Neuronal stem cell (in vitro differentiated cells): ENCODE results near the gene LINC01488.
A peak's percentile ranks its signal among the peaks of the same experiment; 100 is the strongest.

Experiments used
- DNase-seq: peaks from one replicate; pipeline ENCODE4 v3.0.0-alpha.2; 2013; ENCODE audit warnings: low spot score
- H2AFZ ChIP-seq: one replicate; pipeline ENCODE4 v1.6.1; 2013; ENCODE audit warnings: mild to moderate bottlenecking, low read length, inconsistent platforms
- H2AK5ac ChIP-seq: 2 replicates; pipeline ENCODE4 v1.6.1; 2013; ENCODE audit warnings: low read depth, mild to moderate bottlenecking, inconsistent platforms, low read length, moderate library complexity, mixed read lengths
- H2BK120ac ChIP-seq: 2 replicates; pipeline ENCODE4 v1.6.1; 2013; ENCODE audit warnings: low read depth, mild to moderate bottlenecking, inconsistent platforms, low read length, moderate library complexity, mixed read lengths
- H2BK12ac ChIP-seq: one replicate; pipeline ENCODE4 v1.6.1; 2013; ENCODE audit warnings: low read length, inconsistent platforms
- H2BK15ac ChIP-seq: 2 replicates; pipeline ENCODE4 v1.6.1; 2013; ENCODE audit warnings: mild to moderate bottlenecking, low read length, inconsistent platforms, mixed read lengths
- H2BK5ac ChIP-seq: one replicate; pipeline ENCODE4 v1.6.1; 2013; ENCODE audit warnings: inconsistent platforms, mild to moderate bottlenecking, low read length, moderate library complexity
- H3K14ac ChIP-seq: one replicate; pipeline ENCODE4 v1.6.1; 2013; ENCODE audit warnings: low read length, inconsistent platforms
- H3K18ac ChIP-seq: 2 replicates; pipeline ENCODE4 v1.6.1; 2013; ENCODE audit warnings: low read length, inconsistent platforms
- H3K23ac ChIP-seq: 2 replicates; pipeline ENCODE4 v1.6.1; 2013; ENCODE audit warnings: low read depth, mild to moderate bottlenecking, mixed read lengths, low read length, inconsistent platforms; ENCODE audit not compliant: poor library complexity
- H3K27ac ChIP-seq: replicated peaks from 3 replicates; pipeline ENCODE4 v1.5.1; 2013; ENCODE audit warnings: low read length, inconsistent platforms
- H3K27me3 ChIP-seq, 3 experiments: 2 replicates each; pipeline ENCODE4 v1.6.1; 2013; ENCODE audit warnings: low read length in 3 of 3, mild to moderate bottlenecking in 2 of 3, inconsistent platforms in 1 of 3, low read depth in 1 of 3, mixed read lengths in 1 of 3, moderate library complexity in 1 of 3; ENCODE audit not compliant: control insufficient read depth in 3 of 3, insufficient read depth in 3 of 3
- H3K36me3 ChIP-seq, 2 donors: replicated peaks in 1 of 2; 2 replicates each; pipeline ENCODE4 v1.6.1; 2013; ENCODE audit warnings: low read length in 2 of 2; ENCODE audit not compliant: control insufficient read depth in 2 of 2, insufficient read depth in 2 of 2
- H3K4ac ChIP-seq: 2 replicates; pipeline ENCODE4 v1.6.1; 2013; ENCODE audit warnings: inconsistent platforms, mild to moderate bottlenecking, low read length, moderate library complexity
- H3K4me1 ChIP-seq, 2 donors: 1 replicate in 1 of 2; 2 replicates in 1 of 2; pipeline ENCODE4 v1.6.1; 2013; ENCODE audit warnings: low read length in 2 of 2, low read depth in 1 of 2; ENCODE audit not compliant: control insufficient read depth in 2 of 2, insufficient read depth in 1 of 2
- H3K4me2 ChIP-seq: one replicate; pipeline ENCODE4 v1.6.1; 2013; ENCODE audit warnings: mild to moderate bottlenecking, low read length, inconsistent platforms; ENCODE audit not compliant: insufficient read depth, poor library complexity, severe bottlenecking
- H3K4me3 ChIP-seq, 2 donors: 2 replicates each; pipeline ENCODE4 v1.5.1; 2013; ENCODE audit warnings: low read length in 2 of 2, mild to moderate bottlenecking in 2 of 2, inconsistent platforms in 1 of 2, moderate library complexity in 1 of 2
- H3K79me1 ChIP-seq: one replicate; pipeline ENCODE4 v1.6.1; 2013; ENCODE audit warnings: low read depth, mild to moderate bottlenecking, inconsistent platforms, low read length, moderate library complexity
- H3K9ac ChIP-seq: one replicate; pipeline ENCODE4 v1.6.1; 2013; ENCODE audit warnings: mild to moderate bottlenecking, low read depth, low read length, inconsistent platforms; ENCODE audit not compliant: poor library complexity
- H3K9me3 ChIP-seq, 2 donors: replicated peaks in 1 of 2; 2 replicates each; pipeline versions ENCODE3 to v1.6.1; 2013; ENCODE audit warnings: low read length in 2 of 2, mild to moderate bottlenecking in 2 of 2, inconsistent platforms in 1 of 2, low read depth in 1 of 2, mixed read lengths in 1 of 2, moderate library complexity in 1 of 2; ENCODE audit not compliant: control insufficient read depth in 2 of 2, insufficient read depth in 1 of 2
- H4K8ac ChIP-seq: one replicate; pipeline ENCODE4 v1.6.1; 2013; ENCODE audit warnings: low read depth, mild to moderate bottlenecking, inconsistent platforms, low read length, moderate library complexity
- H4K91ac ChIP-seq: one replicate; pipeline ENCODE4 v1.6.1; 2013; ENCODE audit warnings: low read length, low read depth, mild to moderate bottlenecking, inconsistent platforms; ENCODE audit not compliant: poor library complexity
- WGBS, 2 donors: extraction: QIAGEN DNeasy Blood & Tissue Kit; methylation state at CpG; one replicate each; pipeline ENCODE4 v1.1.7; 2013; ENCODE audit warnings: missing lambda C conversion rate in 2 of 2, mixed read lengths in 1 of 2; ENCODE audit not compliant: insufficient read length in 2 of 2, insufficient replicate concordance in 1 of 2; ENCODE audit errors: extremely low coverage in 2 of 2; 5-methylcytosine and 5-hydroxymethylcytosine counted together

LINC01488 gene

GRCh38 chr11:69537126-69537525 is 55.7 kb downstream of the LINC01488 start:
- DNase-seq, result no peak

GRCh38 chr11:69537855-69538640 is 56.6 kb downstream of the LINC01488 start:
- H2AK5ac ChIP-seq, result peak overlapping the region; percentile 60
- H2AFZ ChIP-seq, result no peak overlapping the region
- peak overlapping the region; percentile 60 for H3K18ac ChIP-seq
- H3K23ac ChIP-seq, result no peak overlapping the region
- H4K8ac ChIP-seq, result no peak overlapping the region
- H3K4ac ChIP-seq, result no peak overlapping the region
- no peak overlapping the region for H4K91ac ChIP-seq
- WGBS, 2 donors, result no CpG with 5 or more reads among the region's 12 CpGs
- H3K4me2 ChIP-seq, result no peak overlapping the region
- peaks cover 0 to 4% (median 2%) of the 10 kb centered on the region in 3 experiments for H3K27me3 ChIP-seq
- peak overlapping the region; percentile 34 for H2BK120ac ChIP-seq
- H3K9me3 ChIP-seq, result no peaks in the 10 kb centered on the region
- no peak overlapping the region for H3K9ac ChIP-seq
- no peak overlapping the region for H2BK5ac ChIP-seq
- no peak overlapping the region for H3K27ac ChIP-seq
- no peak for DNase-seq
- H3K4me3 ChIP-seq, result no peak overlapping the region
- H3K4me1 ChIP-seq, result peaks cover 0 to 4% of the 10 kb centered on the region in 2 donors
- no peaks in the 10 kb centered on the region for H3K36me3 ChIP-seq
- H2BK12ac ChIP-seq, result no peak overlapping the region
- H2BK15ac ChIP-seq, result no peak overlapping the region
- H3K14ac ChIP-seq, result no peak overlapping the region
- peaks cover 2% of the 10 kb centered on the region for H3K79me1 ChIP-seq

More at GRCh38 chr11:69537126-69537525, 55.7 kb downstream of the LINC01488 start:
- H3K9ac ChIP-seq, result no peak overlapping the region
- no peak overlapping the region for H2AK5ac ChIP-seq
- no peak overlapping the region for H3K4me2 ChIP-seq
- H3K4me1 ChIP-seq, result peaks cover 0 to 1% of the 10 kb centered on the region in 2 donors
- no peak overlapping the region for H2BK5ac ChIP-seq
- no peak overlapping the region for H2AFZ ChIP-seq
- peak overlapping the region; percentile 67 for H3K23ac ChIP-seq
- no peak overlapping the region for H4K91ac ChIP-seq
- no peak overlapping the region for H3K14ac ChIP-seq
- peaks cover 0 to 4% (median 0%) of the 10 kb centered on the region in 3 experiments for H3K27me3 ChIP-seq
- peak overlapping the region; percentile 66 for H3K18ac ChIP-seq
- H3K4ac ChIP-seq, result no peak overlapping the region
- H3K4me3 ChIP-seq, result no peak overlapping the region
- H3K36me3 ChIP-seq, result no peaks in the 10 kb centered on the region
- no peaks in the 10 kb centered on the region for H3K9me3 ChIP-seq
- H2BK15ac ChIP-seq, result peak overlapping the region; percentile 65
- no peak overlapping the region for H2BK120ac ChIP-seq
- WGBS, 2 donors, result no CpG with 5 or more reads among the region's 10 CpGs
- no peak overlapping the region for H4K8ac ChIP-seq
- no peak overlapping the region for H3K27ac ChIP-seq
- peaks cover 2% of the 10 kb centered on the region for H3K79me1 ChIP-seq
- no peak overlapping the region for H2BK12ac ChIP-seq

GRCh38 chr11:69538854-69539253 is 57.4 kb downstream of the LINC01488 start:
- Histone ChIP-seq H3K9ac (no peak overlapping the region), H2BK12ac (no peak overlapping the region), H3K23ac (no peak overlapping the region), H3K18ac (no peak overlapping the region), H3K9me3 (no peaks in the 10 kb centered on the region), H3K4ac (no peak overlapping the region), H3K4me1 (peaks cover 0 to 4% of the 10 kb centered on the region in 2 donors), H3K36me3 (no peaks in the 10 kb centered on the region), H3K14ac (no peak overlapping the region), H4K91ac (no peak overlapping the region), H2AK5ac (no peak overlapping the region), H3K27ac (no peak overlapping the region), H3K27me3 (peaks cover 0 to 4% (median 2%) of the 10 kb centered on the region in 3 experiments), H2BK15ac (no peak overlapping the region), H3K4me3 (no peak overlapping the region), H3K4me2 (no peak overlapping the region), H2BK5ac (no peak overlapping the region), H2AFZ (no peak overlapping the region), H2BK120ac (no peak overlapping the region), H3K79me1 (peaks cover 2% of the 10 kb centered on the region), H4K8ac (no peak overlapping the region)
- WGBS, 2 donors, result no CpG with 5 or more reads among the region's 8 CpGs
- no peak for DNase-seq

GRCh38 chr11:69539416-69540117 is 58.1 kb downstream of the LINC01488 start:
- no peak overlapping the region for H3K4me3 ChIP-seq
- no peak overlapping the region for H2AFZ ChIP-seq
- no peak overlapping the region for H4K91ac ChIP-seq
- H3K36me3 ChIP-seq, result no peaks in the 10 kb centered on the region
- H3K23ac ChIP-seq, result no peak overlapping the region
- WGBS, 2 donors, result no CpG with 5 or more reads among the region's 14 CpGs
- no peak overlapping the region for H2BK120ac ChIP-seq
- no peak overlapping the region for H2BK12ac ChIP-seq
- H3K27me3 ChIP-seq, result peaks cover 0 to 4% (median 2%) of the 10 kb centered on the region in 3 experiments
- no peaks in the 10 kb centered on the region for H3K9me3 ChIP-seq
- peak overlapping the region; percentile 73 for H2BK15ac ChIP-seq
- H3K4me1 ChIP-seq, result peaks cover 0 to 4% of the 10 kb centered on the region in 2 donors
- no peak for DNase-seq
- no peak overlapping the region for H3K4ac ChIP-seq
- peak overlapping the region; percentile 79 for H2BK5ac ChIP-seq
- no peak overlapping the region for H3K4me2 ChIP-seq
- H3K14ac ChIP-seq, result no peak overlapping the region
- H3K18ac ChIP-seq, result peak overlapping the region; percentile 70
- H4K8ac ChIP-seq, result no peak overlapping the region
- H2AK5ac ChIP-seq, result peak overlapping the region; percentile 32
- peak overlapping the region; percentile 65 for H3K9ac ChIP-seq
- peaks cover 2% of the 10 kb centered on the region for H3K79me1 ChIP-seq
- H3K27ac ChIP-seq, result no peak overlapping the region
